H1 (cell line): Measurements from ENCODE around the gene RNF212.

ENCODE experiments used
- EZH2 ChIP-seq: fragments of 200-600 bp; sonication (generic); IDR thresholded peaks from 2 replicates; pipeline ENCODE4 v1.7.1; 2012; ENCODE audit warnings: low read depth, mild to moderate bottlenecking, moderate library complexity, low read length, inconsistent platforms; ENCODE audit not compliant: severe bottlenecking
- FOSL1 ChIP-seq: IDR thresholded peaks from 2 replicates; pipeline ENCODE4 v1.6.1; 2011; ENCODE audit warnings: mild to moderate bottlenecking, low read depth, low read length, moderate library complexity; ENCODE audit not compliant: insufficient read depth
- JUN ChIP-seq: IDR thresholded peaks from 2 replicates; pipeline ENCODE4 v1.6.1; 2011; ENCODE audit warnings: low read depth, mild to moderate bottlenecking, improper control_type of control experiment, low read length
- MAFK ChIP-seq: IDR thresholded peaks from 2 replicates; pipeline ENCODE4 v1.6.1; 2012; ENCODE audit warnings: low read depth, mild to moderate bottlenecking, improper control_type of control experiment, low read length
- NANOG ChIP-seq: IDR thresholded peaks from 2 replicates; pipeline ENCODE4 v1.6.1; 2011; ENCODE audit warnings: low read length, low read depth, mild to moderate bottlenecking, inconsistent platforms; ENCODE audit not compliant: insufficient read depth, poor library complexity, severe bottlenecking
- POLR2A ChIP-seq, 2 experiments: IDR thresholded peaks; 1 replicate in 1 of 2; 2 replicates in 1 of 2; pipeline ENCODE4 v1.6.1; 2011; ENCODE audit warnings: low read depth in 2 of 2, low read length in 2 of 2, mild to moderate bottlenecking in 2 of 2; ENCODE audit errors: control extremely low read depth in 1 of 2
- POLR2AphosphoS5 ChIP-seq: IDR thresholded peaks from 2 replicates; pipeline ENCODE4 v1.6.1; 2011; ENCODE audit warnings: low read depth, low read length
- SP1 ChIP-seq: IDR thresholded peaks from 2 replicates; pipeline ENCODE4 v1.6.1; 2011; ENCODE audit warnings: low read depth, low read length
- TF ChIP-seq, protein P1 (sequence below), 3 experiments: IDR thresholded peaks; 1 replicate in 2 of 3; 2 replicates in 1 of 3; pipeline versions ENCODE4 v1.5.1 to v1.6.1; 2011; ENCODE audit warnings: low read length in 3 of 3, mild to moderate bottlenecking in 3 of 3, inconsistent platforms in 2 of 3, low read depth in 1 of 3, moderate library complexity in 1 of 3; ENCODE audit not compliant: insufficient read depth in 1 of 3; ENCODE audit errors: control extremely low read depth in 1 of 3

DNA sequence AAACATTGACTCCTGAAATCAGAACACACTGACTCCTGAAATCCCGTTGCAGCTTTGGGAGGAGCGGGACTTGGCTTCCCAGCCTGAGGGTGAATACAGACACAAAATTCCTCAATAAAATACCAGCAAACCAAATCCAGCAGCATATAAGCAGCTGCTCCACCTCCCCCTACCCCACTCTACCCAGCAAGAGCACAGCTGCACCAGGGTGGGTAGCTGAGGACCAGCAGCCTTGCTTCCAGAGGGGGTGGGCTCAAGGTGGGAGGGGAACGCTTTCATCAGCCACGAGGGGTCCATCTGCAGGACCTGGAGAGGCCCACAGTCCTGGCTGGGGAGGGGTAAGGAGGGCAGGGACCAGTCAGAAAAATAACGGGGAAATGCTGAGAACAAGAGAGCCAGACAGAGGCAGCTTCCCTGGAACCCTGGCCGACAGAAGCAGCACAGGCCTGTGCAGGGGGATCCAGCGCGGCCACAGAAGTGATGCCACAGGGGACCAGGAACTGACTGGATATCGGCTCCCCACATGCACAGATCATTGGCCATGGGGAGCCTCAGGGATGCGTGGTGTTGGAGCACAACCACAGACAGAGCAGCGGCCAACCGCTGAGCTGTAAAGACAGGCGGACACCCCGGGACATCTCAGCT is 52.2 kb downstream of the RNF212 start:
- TF ChIP-seq, protein P1, sequence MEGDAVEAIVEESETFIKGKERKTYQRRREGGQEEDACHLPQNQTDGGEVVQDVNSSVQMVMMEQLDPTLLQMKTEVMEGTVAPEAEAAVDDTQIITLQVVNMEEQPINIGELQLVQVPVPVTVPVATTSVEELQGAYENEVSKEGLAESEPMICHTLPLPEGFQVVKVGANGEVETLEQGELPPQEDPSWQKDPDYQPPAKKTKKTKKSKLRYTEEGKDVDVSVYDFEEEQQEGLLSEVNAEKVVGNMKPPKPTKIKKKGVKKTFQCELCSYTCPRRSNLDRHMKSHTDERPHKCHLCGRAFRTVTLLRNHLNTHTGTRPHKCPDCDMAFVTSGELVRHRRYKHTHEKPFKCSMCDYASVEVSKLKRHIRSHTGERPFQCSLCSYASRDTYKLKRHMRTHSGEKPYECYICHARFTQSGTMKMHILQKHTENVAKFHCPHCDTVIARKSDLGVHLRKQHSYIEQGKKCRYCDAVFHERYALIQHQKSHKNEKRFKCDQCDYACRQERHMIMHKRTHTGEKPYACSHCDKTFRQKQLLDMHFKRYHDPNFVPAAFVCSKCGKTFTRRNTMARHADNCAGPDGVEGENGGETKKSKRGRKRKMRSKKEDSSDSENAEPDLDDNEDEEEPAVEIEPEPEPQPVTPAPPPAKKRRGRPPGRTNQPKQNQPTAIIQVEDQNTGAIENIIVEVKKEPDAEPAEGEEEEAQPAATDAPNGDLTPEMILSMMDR (IDR thresholded peaks at IDR 0.05; ENCODE audit: control extremely low read depth in 1 of 3, insufficient read depth in 1 of 3, low read depth in 1 of 3, low read length in 3 of 3) = no peak
- TF ChIP-seq MAFK (no peak), SP1 (no peak), NANOG (no peak), POLR2AphosphoS5 (no peak), FOSL1 (no peak), EZH2 (no peak), JUN (no peak), POLR2A (IDR thresholded peaks at IDR 0.05; ENCODE audit: control extremely low read depth in 1 of 2, low read depth in 2 of 2, low read length in 2 of 2) (no peak)
